ENCODE data around the gene SEMA6A. TPM values are rescaled to one million over a fixed set of nuclear protein-coding genes. Genes with fewer than 3 reads are reported as not detected.

The SEMA6A gene
- total RNA-seq, 4 donors from 2014 or later, result 22.4 to 118 (median 48.7) TPM

DNA sequence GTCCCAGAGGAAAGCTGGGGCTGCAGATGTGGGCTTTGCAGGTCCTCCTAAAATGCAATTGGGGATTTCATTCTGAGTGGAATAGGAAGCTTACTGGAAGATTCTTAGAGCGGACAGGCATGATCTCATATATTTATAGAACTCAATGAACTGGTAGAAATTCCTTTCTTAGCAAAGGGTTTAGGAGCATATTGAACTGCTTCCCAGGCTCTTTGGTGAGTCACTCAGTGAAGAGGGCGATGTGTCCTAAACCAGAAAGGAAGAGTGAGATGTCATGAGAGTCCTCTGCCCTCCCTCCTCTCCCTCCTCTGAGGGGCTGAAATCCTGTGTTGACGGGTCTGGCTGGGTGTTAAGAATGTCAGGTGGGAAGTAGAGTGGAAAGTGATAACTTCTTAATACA is 26.3 kb upstream of the SEMA6A start:
- no peak for DNase-seq
- Histone ChIP-seq H3K4me3 (no peak overlapping the region), H3K27me3 (no peaks in the 10 kb centered on the region), H3K4me1 (no peaks in the 10 kb centered on the region), H3K9me3 (no peaks in the 10 kb centered on the region), H3K36me3 (no peaks in the 10 kb centered on the region), H3K27ac (no peak overlapping the region)
- no peak for TF ChIP-seq POLR2A (IDR thresholded peaks at IDR 0.05)
- TF ChIP-seq, protein P1, sequence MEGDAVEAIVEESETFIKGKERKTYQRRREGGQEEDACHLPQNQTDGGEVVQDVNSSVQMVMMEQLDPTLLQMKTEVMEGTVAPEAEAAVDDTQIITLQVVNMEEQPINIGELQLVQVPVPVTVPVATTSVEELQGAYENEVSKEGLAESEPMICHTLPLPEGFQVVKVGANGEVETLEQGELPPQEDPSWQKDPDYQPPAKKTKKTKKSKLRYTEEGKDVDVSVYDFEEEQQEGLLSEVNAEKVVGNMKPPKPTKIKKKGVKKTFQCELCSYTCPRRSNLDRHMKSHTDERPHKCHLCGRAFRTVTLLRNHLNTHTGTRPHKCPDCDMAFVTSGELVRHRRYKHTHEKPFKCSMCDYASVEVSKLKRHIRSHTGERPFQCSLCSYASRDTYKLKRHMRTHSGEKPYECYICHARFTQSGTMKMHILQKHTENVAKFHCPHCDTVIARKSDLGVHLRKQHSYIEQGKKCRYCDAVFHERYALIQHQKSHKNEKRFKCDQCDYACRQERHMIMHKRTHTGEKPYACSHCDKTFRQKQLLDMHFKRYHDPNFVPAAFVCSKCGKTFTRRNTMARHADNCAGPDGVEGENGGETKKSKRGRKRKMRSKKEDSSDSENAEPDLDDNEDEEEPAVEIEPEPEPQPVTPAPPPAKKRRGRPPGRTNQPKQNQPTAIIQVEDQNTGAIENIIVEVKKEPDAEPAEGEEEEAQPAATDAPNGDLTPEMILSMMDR (IDR thresholded peaks at IDR 0.05), result no peak
- intact Hi-C loops (cut with DNase I; ENCODE audit: low total_unique reads), result no loop called here

GRCh38 chr5:116598911-116599310 is 24.3 kb upstream of the SEMA6A start:
- Histone ChIP-seq H3K4me3 (no peak overlapping the region), H3K9me3 (no peaks in the 10 kb centered on the region), H3K27ac (no peak overlapping the region), H3K27me3 (no peaks in the 10 kb centered on the region), H3K4me1 (no peaks in the 10 kb centered on the region), H3K36me3 (no peaks in the 10 kb centered on the region)
- intact Hi-C loops (cut with DNase I; ENCODE audit: low total_unique reads), result no loop called here
- TF ChIP-seq, protein P1 (IDR thresholded peaks at IDR 0.05), result no peak
- no peak for TF ChIP-seq POLR2A (IDR thresholded peaks at IDR 0.05)
- no peak for DNase-seq

DNA sequence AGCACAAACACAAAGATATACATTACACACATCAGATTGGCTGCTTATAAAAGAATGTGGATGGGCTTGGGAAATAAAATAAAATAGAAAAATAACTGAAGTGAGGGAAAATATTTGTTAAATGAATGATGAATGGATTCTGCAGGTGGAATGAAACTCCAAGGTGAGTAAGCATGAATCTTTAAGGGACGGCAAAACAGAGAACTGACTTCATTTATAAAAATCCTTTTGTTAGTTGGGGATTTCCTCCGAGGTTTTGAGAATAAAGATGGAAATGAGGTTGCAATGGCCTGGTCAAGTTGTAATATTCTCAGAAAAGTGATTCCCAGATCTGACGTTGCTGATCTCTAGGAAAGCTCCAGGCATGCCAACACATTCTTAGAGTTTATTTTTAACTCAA is 20.9 kb upstream of the SEMA6A start:
- H3K9me3 ChIP-seq, result no peaks in the 10 kb centered on the region
- TF ChIP-seq, protein P1 (IDR thresholded peaks at IDR 0.05), result no peak
- no peak for TF ChIP-seq POLR2A (IDR thresholded peaks at IDR 0.05)
- DNase-seq, result no peak
- H3K36me3 ChIP-seq, result no peaks in the 10 kb centered on the region
- H3K4me1 ChIP-seq, result no peaks in the 10 kb centered on the region
- intact Hi-C loops (cut with DNase I; ENCODE audit: low total_unique reads), result no loop called here
- H3K27me3 ChIP-seq, result no peaks in the 10 kb centered on the region
- H3K27ac ChIP-seq, result no peak overlapping the region
- no peak overlapping the region for H3K4me3 ChIP-seq

GRCh38 chr5:116593340-116593739 is 18.7 kb upstream of the SEMA6A start:
- Histone ChIP-seq H3K9me3 (no peaks in the 10 kb centered on the region), H3K36me3 (no peaks in the 10 kb centered on the region), H3K27ac (no peak overlapping the region), H3K4me1 (no peaks in the 10 kb centered on the region), H3K27me3 (no peaks in the 10 kb centered on the region), H3K4me3 (no peak overlapping the region)
- no peak for DNase-seq
- TF ChIP-seq, protein P1 (IDR thresholded peaks at IDR 0.05), result no peak
- no peak for TF ChIP-seq POLR2A (IDR thresholded peaks at IDR 0.05)
- intact Hi-C loops (cut with DNase I; ENCODE audit: low total_unique reads), result no loop called here

DNA sequence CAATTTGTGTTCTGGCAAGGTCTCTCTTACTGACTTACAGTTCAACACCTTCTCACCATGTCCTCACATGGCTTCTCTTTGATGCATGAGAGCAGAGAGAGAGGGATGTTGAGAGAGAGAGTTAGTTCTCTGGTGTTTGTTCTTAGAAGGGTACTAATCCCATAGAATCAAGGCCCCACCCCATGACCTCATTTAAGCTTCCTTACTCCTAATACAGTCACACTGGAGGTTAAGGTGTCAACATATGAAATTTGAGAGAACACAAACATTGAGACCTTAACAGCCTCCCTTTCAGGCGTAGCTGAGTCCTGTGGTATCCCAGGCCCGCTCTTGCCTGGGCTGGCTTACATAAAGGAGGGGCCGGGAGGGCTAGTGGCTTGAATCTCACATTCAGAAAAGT is 10.6 kb upstream of the SEMA6A start:
- Histone ChIP-seq H3K36me3 (no peaks in the 10 kb centered on the region), H3K4me1 (no peaks in the 10 kb centered on the region), H3K27me3 (no peaks in the 10 kb centered on the region), H3K4me3 (no peak overlapping the region), H3K27ac (no peak overlapping the region), H3K9me3 (no peaks in the 10 kb centered on the region)
- TF ChIP-seq, protein P1 (IDR thresholded peaks at IDR 0.05), result no peak
- no peak for DNase-seq
- intact Hi-C loops (cut with DNase I; ENCODE audit: low total_unique reads), result no loop called here
